NCI-H128 (cell line): Measurements from ENCODE around the gene HIPK3.

Experiments used
- DNase-seq: peaks from one replicate; lab custom pipeline; 2025; ENCODE audit not compliant: unreplicated experiment; lab: John Stamatoyannopoulos, UW

Gene HIPK3

DNA sequence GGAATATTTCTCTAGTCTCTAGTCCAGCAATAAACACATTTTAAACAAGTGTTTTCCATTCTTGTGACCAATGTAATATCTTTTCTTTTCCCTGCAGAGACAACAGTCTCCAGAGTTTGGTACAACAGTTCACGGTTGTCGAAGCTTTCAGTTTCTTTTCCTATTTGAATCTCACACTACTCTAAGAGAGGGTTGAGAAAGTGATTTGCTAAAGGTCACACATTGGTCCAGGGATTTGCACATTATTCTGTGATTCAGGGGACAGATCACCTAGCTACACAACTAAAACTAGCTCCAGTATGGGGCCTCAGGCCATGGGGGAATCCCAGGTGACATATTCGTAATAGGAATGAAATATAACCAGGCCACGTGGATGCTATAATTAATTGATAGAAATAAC lies 132.5 kb downstream of the HIPK3 start:
- no peak for DNase-seq

DNA sequence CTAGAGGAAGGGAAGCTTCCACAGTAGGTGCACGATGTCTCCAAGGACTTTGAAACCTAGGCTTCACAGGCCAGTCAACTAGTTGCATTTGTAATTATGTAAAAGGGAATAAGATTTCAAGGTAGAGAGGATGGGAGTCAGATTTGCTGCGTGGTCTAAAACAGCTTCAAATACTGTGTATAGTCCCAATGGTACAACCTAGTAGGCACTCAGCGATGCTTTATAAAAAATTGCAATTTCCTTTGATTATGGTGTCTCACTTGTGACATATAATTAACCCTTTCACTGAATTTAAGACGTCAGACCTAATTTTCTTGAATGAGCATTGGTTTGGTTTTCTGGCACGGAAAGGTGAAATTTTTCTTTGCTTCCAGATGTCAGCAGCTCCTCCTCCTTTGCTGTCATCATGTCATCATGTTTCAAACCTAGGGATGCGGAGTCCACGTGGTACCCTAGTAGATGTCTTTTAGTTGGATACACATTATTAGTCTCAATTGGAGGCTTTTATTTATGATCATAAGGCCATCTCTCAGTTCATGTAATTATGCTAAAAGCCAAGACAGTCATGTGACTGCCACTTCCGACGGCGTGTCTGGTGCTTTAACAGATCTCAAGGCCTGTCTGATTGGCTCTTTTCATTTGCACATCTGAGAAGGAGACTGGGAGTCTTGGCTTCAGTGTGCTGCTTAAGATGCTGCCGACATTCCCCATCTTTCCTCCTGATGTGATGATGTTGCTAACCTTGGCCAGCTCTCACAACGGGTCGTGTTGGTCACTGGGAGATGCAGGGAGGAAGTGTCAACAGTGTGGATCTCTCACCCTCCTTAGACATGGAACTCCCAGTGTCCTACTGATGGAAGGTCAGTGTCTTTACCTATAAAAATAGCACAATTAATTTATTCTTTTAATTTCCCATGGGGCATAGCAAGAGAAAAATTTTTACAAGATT lies 134.0 kb downstream of the HIPK3 start:
- DNase-seq, result no peak

DNA sequence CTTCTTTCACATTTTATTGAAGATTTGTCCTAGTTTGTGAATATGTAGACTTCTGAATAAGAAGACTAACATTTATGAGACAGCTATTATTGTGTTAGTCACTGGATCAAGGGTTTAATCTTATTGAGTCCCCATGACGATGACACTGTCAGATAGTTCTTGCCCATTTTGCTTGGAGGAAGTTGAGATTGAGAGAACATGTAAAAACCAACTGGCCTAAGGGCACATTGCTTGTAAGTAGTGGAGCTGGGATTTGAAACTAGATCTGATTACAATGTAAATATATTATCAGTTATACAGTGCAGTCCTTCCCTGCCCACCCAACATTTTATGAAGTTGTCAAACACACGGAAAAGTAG lies 134.7 kb downstream of the HIPK3 start:
- no peak for DNase-seq

DNA sequence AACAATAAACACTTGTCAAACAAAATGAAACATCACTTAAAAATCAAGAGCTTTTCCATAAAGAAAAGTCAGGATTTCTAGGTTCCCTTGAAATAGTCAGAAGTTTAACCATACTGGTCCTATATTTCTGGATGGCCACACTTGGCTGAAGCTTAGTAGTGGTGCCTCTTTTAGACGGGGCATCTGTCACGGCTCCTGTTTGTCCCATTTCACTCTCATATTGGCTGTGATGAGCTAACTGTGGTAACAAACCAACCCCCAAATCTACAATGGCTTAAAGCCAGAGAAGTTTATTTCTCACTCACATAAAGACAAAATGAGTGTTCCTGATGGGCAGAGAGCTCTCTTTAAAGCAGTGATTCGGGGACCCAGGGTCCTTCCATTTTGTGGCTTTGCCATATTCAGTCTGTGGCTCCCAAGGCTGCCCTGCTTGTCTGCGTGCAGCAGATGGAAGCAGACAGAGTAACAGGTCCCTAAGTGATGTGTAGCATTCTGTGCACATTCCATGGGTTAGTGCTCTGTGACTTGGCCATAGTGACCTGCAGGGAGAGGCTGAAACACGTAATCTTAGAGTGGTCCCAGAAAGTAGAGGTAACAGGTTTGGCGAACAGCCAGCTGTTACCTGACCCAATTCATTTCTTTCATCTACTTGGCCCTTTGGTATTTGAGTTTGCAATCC lies 137.4 kb downstream of the HIPK3 start:
- no peak for DNase-seq

DNA sequence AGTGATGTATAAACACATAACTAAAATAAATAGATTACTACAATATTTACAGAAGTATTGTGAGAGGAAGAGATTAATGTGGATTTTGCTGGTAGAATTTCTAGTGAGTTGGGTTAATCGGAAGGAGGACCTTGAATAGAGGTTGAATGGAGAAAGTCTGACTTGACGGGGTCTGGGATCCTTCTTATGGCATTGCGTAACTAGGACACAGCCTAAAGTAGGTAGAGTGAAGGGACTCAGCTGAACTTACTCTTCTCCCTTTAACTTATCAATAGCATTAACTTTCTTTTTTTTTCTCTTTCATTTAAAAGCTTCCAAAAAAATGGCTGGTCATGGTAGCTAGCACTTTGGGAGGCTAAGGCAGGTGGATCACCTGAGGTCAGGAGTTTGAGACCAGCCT lies 139.2 kb downstream of the HIPK3 start:
- DNase-seq, result no peak

DNA sequence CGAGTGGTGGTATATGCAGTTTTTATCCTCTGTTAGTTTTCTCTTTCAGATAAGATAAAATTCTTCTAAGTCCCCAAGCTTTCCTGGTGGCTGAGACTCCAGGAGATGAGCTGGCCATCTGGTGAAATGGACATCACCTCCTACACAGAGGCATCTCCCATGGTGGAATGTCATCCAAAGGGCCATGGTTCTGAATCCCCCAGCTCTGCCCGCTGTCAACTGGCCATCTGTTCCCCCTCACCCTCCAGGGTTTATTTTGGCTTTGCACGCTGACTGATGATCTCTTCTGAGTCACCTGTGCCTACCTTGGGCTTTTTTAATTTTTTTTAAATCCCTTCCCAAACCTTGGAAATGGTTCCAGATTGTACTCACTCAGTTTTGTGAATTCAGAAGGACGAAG lies 142.2 kb downstream of the HIPK3 start:
- no peak for DNase-seq

DNA sequence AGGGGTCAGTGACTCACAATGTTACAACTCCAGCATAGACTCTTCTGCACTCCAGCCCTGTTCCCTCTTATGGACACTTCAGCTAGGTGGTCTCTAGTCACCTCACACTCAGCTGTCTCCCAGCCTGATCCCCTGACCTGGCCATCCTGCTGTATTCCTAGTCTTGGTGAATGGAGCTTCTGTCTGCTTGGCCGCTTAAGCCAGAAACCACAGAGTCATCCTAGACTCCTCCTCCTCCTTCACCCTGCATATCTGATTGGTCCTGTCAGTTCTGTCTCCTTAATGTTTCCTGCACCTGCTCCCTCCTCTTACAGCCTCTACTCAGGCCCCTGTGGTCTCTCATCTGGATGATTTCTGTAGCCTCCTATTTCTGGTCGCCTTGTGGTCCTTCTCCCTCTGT lies 144.9 kb downstream of the HIPK3 start:
- DNase-seq, result no peak

DNA sequence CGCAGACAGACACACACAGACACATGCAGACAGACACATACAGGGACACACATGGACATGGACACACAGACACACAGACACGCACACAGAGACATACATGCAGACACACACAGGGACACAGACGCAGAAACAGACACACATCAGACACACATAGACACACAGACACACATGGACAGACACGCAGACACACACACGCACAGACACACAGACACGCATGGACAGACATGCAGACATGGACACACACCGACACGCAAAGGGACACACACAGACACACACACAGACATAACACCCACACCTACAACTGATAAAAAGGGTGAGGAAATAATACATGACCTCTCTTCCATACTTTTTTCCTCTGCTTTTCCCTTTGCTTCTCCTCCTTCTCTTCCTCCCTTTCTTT lies 146.2 kb downstream of the HIPK3 start:
- no peak for DNase-seq

DNA sequence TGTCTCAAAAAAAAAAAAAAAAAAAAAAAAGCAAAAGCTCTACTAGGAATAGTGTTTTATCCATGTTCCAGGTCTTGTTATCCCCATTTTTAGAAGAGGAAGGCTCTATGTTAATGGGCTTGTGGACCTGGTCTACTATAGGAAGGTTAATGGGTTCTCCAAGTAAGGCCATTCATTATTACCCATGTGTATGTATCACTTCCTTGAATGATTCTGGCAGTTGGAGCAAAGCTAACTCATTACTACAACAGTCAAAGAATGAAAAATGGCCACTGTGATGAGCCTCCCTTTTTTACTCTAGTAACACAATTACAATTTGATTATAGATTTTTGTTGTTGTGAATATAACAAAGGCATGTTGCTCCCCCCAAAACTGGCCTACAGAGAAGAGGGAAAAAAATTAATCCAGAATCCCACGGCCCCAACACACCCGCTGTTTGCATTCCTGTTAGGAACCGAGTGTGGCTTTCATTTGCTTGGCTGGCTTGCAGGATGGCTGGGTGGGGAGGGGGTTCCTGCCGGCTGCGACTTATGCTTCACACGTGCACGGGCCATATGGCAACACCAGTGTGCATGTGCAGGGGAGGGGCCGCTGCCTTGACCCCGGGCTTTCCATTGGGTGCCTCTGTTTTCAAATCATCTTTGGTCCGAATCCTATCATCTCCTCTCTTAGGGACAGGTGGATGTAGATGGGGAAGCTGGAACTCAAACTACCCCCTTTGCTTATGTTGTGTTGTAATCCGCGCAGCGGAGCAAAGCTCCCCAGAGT lies 148.8 kb downstream of the HIPK3 start:
- no peak for DNase-seq
